IgD-negative memory B cell (primary cell): ENCODE results near the gene CSNK1A1. TPM values are rescaled to one million over a fixed set of nuclear protein-coding genes. Genes with fewer than 3 reads are reported as not detected.
"Not testable (repeated sequence)": the region's sequence is repeated elsewhere in the genome, so short reads cannot be mapped to it uniquely, and the experiment has no call there.

Source experiments
- H3K27ac Mint-ChIP-seq, 3 donors: one replicate each; pipeline ENCODE4 v1.8.0; 2020 to 2022; ENCODE audit warnings: mild to moderate bottlenecking in 3 of 3, mixed read lengths in 3 of 3, moderate library complexity in 1 of 3
- H3K27me3 Mint-ChIP-seq: one replicate; pipeline ENCODE4 v1.8.0; 2021; ENCODE audit warnings: mixed read lengths
- H3K36me3 Mint-ChIP-seq: one replicate; pipeline ENCODE4 v1.8.0; 2020; ENCODE audit warnings: mild to moderate bottlenecking, mixed read lengths
- H3K4me1 Mint-ChIP-seq, 3 donors: one replicate each; pipeline ENCODE4 v1.8.0; 2020 to 2022; ENCODE audit warnings: mixed read lengths in 3 of 3, mild to moderate bottlenecking in 1 of 3
- H3K4me3 Mint-ChIP-seq, 4 donors: one replicate each; pipeline ENCODE4 v1.8.0; 2020 to 2022; ENCODE audit warnings: mild to moderate bottlenecking in 4 of 4, mixed read lengths in 4 of 4, moderate library complexity in 3 of 4
- H3K9me3 Mint-ChIP-seq, 3 donors: one replicate each; pipeline ENCODE4 v1.8.0; 2020 to 2021; ENCODE audit warnings: mixed read lengths in 3 of 3, mild to moderate bottlenecking in 1 of 3
- polyA plus RNA-seq: library from polyadenylated mRNA; unstranded; fragments of 300-500 nt; fragmentation: Illumina TruSeq; gene quantifications from one replicate; pipeline ENCODE4 v1.2.3, GENCODE V29; 2021

CSNK1A1 gene
- polyA plus RNA-seq, 1 donor from 2014 or later, result 124 TPM

DNA sequence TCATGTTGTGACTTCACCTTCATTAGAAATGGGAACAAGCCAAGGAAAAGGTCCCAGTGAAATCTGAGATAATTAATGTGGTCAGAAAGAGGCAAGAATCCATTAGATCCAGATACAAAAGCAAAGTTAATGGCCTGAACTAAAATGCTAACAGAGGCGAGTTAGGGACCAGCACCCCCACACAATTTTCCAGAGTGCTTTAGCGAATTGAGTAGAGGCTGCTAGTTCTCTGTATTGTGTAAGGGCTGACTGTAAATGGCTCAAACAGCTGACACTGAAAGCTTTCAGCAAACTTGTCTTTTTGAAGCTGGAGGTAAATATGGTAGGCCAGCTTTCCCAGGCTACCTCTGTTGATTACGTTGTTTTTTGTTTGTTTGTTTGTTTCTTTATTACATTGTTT, 75.5 kb downstream of the CSNK1A1 start:
- Mint-ChIP-seq H3K27ac (no peak overlapping the region), H3K4me1 (peaks cover 0 to 2% (median 0%) of the 10 kb centered on the region in 3 donors), H3K36me3 (no peaks in the 10 kb centered on the region), H3K4me3 (no peak overlapping the region), H3K9me3 (peaks cover 0 to 3% (median 0%) of the 10 kb centered on the region in 3 donors), H3K27me3 (peaks cover 10% of the 10 kb centered on the region)

GRCh38 chr5:149474198-149474597, 77.0 kb downstream of the CSNK1A1 start:
- no peaks in the 10 kb centered on the region for H3K36me3 Mint-ChIP-seq
- H3K9me3 Mint-ChIP-seq, result peaks cover 0 to 3% (median 0%) of the 10 kb centered on the region in 3 donors
- H3K27ac Mint-ChIP-seq, result no peak overlapping the region
- peaks cover 0 to 2% (median 0%) of the 10 kb centered on the region in 3 donors for H3K4me1 Mint-ChIP-seq
- H3K27me3 Mint-ChIP-seq, result peaks cover 7% of the 10 kb centered on the region
- no peak overlapping the region for H3K4me3 Mint-ChIP-seq

DNA sequence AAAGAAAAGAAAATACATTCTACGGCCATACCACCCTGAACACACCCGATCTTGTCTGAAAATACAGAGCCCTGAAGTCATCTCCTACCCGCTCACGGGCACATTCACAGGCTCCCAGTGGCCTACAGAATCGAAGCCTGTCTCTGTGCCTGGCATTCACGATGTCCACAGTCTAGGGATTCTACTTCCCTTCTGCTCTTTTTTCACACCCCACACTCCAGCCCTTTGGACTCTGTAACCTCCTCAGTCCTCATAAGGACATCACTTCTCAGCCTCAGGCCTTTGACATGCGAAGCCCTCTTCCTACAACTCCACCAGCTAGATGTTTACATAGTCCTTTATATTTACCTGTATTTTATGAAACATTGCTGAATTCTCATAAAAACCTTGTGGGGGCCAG, 77.8 kb downstream of the CSNK1A1 start:
- H3K27me3 Mint-ChIP-seq, result peaks cover 5% of the 10 kb centered on the region
- peaks cover 0 to 3% (median 0%) of the 10 kb centered on the region in 3 donors for H3K9me3 Mint-ChIP-seq
- H3K27ac Mint-ChIP-seq, result no peak overlapping the region
- no peaks in the 10 kb centered on the region for H3K36me3 Mint-ChIP-seq
- no peak overlapping the region for H3K4me3 Mint-ChIP-seq
- H3K4me1 Mint-ChIP-seq, result peaks cover 0 to 2% (median 0%) of the 10 kb centered on the region in 3 donors

DNA sequence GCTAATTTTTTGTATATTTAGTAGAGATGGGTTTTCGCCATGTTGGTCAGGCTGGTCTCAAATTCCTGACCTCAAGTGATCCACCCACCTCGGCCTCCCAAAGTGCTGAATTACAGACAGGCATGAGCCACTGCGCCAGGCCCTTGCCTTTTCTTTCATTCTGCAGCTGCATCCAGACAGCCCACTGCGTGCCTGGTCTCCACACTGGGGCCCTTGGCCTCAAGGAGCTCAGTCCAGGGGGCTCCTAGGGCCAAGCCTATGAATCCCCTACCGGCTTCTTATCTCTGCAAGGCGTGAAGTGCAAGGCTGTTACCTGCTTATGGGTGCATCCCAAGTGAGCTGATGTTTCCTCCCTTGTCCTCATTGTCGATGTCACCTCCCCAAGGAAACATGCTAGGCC, 78.8 kb downstream of the CSNK1A1 start:
- no peak overlapping the region for H3K4me3 Mint-ChIP-seq
- peaks cover 6% of the 10 kb centered on the region for H3K27me3 Mint-ChIP-seq
- H3K4me1 Mint-ChIP-seq, result peaks cover 0 to 2% (median 0%) of the 10 kb centered on the region in 3 donors
- H3K36me3 Mint-ChIP-seq, result no peaks in the 10 kb centered on the region
- H3K9me3 Mint-ChIP-seq, result peaks cover 0 to 3% (median 0%) of the 10 kb centered on the region in 3 donors
- H3K27ac Mint-ChIP-seq, result no peak overlapping the region

DNA sequence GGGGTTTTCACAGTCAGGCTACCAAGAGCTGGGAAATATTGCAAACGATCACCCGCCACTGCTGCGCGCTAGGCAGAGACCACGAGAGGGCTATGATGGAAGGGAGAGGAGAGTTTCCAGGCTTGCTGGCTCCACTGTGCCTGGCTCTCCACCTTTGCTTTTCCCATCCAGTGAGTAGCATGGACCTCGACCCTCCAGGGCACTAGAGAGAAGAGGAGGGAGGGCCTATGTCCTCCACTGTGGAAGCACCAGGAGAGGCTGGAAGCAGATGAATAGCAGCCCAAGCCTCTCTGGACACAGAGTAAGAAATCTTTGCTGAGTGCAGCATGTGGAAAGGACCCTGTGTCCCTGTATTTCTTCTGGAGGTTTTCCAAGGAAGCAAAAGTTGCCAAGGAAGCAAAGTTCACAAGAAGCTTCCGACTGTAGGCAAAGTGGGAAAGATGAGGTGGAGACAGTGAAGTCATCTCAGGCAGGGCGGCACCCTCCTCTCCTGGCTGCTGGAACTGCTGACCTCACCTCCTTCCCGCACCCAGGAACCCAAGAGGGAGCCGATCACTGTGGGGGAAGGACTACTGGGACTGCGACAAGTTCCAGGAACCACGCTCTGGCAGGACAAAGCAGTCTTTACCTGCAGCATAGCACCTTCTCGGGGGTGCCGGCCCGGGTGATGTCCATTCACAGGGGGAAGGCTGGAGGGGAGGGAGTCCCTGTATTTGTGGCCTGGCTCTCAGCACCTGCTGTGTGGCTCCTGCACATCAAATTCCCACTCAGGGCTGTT, 79.6 kb downstream of the CSNK1A1 start:
- peaks cover 6% of the 10 kb centered on the region for H3K27me3 Mint-ChIP-seq
- peaks cover 0 to 2% (median 0%) of the 10 kb centered on the region in 3 donors for H3K4me1 Mint-ChIP-seq
- peak overlapping the region in 1 of 4 donors; percentile 23 for H3K4me3 Mint-ChIP-seq
- peaks cover 0 to 3% (median 0%) of the 10 kb centered on the region in 3 donors for H3K9me3 Mint-ChIP-seq
- peak overlapping the region in 1 of 3 donors; percentile 19 for H3K27ac Mint-ChIP-seq
- no peaks in the 10 kb centered on the region for H3K36me3 Mint-ChIP-seq

DNA sequence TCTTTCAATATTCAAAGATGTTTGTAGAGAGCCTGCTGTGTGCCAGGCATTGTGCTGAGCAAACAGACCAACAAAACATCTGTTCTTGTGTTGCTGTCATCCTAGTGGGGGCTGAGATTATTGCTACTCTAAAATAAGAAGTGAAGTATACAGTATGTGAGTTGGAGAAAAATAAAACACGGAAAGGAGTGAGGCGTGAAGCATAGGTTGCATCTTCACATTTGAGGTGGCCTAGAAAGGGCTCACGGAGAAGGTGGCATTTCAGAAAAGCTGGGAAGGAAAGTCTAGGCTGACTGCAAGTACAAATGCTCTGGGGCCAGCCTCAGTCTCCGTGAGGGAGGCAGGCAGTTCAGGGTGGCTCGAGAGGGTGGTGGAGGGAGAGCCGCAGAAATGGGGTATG, 80.3 kb downstream of the CSNK1A1 start:
- peaks cover 0 to 2% (median 0%) of the 10 kb centered on the region in 3 donors for H3K4me1 Mint-ChIP-seq
- H3K9me3 Mint-ChIP-seq, result peaks cover 0 to under 1% (median 0%) of the 10 kb centered on the region in 3 donors
- H3K27ac Mint-ChIP-seq, result peak overlapping the region in 1 of 3 donors; percentile 19
- H3K4me3 Mint-ChIP-seq, result peak overlapping the region in 1 of 4 donors; percentile 63
- H3K36me3 Mint-ChIP-seq, result peaks cover under 1% of the 10 kb centered on the region
- peaks cover 6% of the 10 kb centered on the region for H3K27me3 Mint-ChIP-seq

- Mint-ChIP-seq H3K27ac (no peak overlapping the region), H3K36me3 (peaks cover 2% of the 10 kb centered on the region), H3K4me3 (no peak overlapping the region), H3K9me3 (no peaks in the 10 kb centered on the region), H3K27me3 (peaks cover 4% of the 10 kb centered on the region), H3K4me1 (peaks cover 5 to 9% (median 6%) of the 10 kb centered on the region in 3 donors)
Measured at GRCh38 chr5:149466457-149466972, 84.7 kb downstream of the CSNK1A1 start.

DNA sequence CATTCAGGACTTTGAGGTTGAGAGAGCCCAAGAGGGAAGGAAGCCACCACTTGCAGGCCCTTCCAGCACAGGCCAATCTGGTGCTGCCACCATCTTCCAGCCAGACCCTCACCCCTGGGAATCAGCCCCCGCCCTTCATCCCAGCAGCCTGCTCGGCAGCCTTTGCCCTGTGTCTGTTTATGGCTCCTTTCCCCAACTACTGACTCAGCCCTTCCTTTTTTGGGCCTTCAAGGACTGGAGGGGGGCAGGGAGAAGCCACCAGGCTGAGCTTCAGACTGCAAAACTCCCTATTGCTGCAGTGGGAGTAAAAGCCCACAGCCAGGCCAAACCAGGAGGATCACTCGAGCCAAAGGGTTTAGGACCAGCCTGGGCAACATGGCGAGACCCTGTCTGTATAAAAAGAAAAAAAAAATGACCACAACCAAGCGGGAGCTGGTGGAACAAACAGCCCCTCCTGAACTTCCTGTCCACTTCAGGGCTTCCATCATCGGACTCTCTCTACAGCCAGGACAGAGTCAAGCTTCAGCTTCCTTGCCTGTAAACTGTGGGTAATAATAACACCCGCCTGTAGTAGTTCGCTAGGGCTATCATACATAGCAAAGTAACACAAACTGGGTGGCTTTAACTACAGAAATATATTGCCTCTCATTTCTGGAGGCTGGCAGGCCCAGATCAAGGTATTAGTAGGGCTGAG, 86.3 kb downstream of the CSNK1A1 start:
- Mint-ChIP-seq H3K27me3 (peaks cover 4% of the 10 kb centered on the region), H3K36me3 (peaks cover 2% of the 10 kb centered on the region), H3K9me3 (no peaks in the 10 kb centered on the region), H3K4me1 (peaks cover 5 to 9% (median 6%) of the 10 kb centered on the region in 3 donors), H3K4me3 (no peak overlapping the region), H3K27ac (no peak overlapping the region)

GRCh38 chr5:149461907-149462306, 89.3 kb downstream of the CSNK1A1 start:
- H3K36me3 Mint-ChIP-seq, H3K27ac Mint-ChIP-seq, H3K27me3 Mint-ChIP-seq, H3K4me1 Mint-ChIP-seq, H3K9me3 Mint-ChIP-seq: not testable (repeated sequence)
- peak overlapping the region in 2 of 4 donors; percentile 49 to 51 for H3K4me3 Mint-ChIP-seq

DNA sequence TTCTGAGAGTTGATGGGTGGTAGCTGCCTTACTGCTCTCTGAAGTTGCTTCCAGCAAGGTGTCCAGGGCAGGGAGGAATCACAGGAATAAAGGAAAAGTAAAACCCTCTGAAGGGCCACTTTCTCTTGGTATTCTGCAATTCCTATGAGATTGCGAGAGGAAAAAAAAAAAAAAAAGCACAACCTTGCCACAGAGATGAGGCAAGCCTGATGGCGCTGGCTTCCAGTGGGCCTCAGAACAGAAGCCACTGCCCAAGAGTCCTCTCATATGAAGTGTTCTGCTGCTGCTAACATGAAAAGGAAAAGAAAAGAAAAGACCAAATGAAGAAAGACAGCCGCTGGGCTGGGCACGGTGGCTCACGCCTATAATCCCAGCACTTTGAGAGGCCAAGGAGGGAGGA, 91.3 kb downstream of the CSNK1A1 start:
- no peaks in the 10 kb centered on the region for H3K36me3 Mint-ChIP-seq
- no peaks in the 10 kb centered on the region for H3K9me3 Mint-ChIP-seq
- H3K27me3 Mint-ChIP-seq, result peaks cover 3% of the 10 kb centered on the region
- H3K4me1 Mint-ChIP-seq, result peaks cover 5 to 9% (median 6%) of the 10 kb centered on the region in 3 donors
- H3K4me3 Mint-ChIP-seq, result no peak overlapping the region
- H3K27ac Mint-ChIP-seq, result no peak overlapping the region

- Mint-ChIP-seq H3K4me3 (no peak overlapping the region), H3K4me1 (peaks cover 0 to 2% (median 0%) of the 10 kb centered on the region in 3 donors), H3K9me3 (no peaks in the 10 kb centered on the region), H3K27me3 (peaks cover 3% of the 10 kb centered on the region), H3K36me3 (no peaks in the 10 kb centered on the region), H3K27ac (no peak overlapping the region)
Measured at GRCh38 chr5:149457393-149457763, 93.9 kb downstream of the CSNK1A1 start.

- H3K9me3 Mint-ChIP-seq, result no peaks in the 10 kb centered on the region
- no peaks in the 10 kb centered on the region for H3K36me3 Mint-ChIP-seq
- no peak overlapping the region for H3K27ac Mint-ChIP-seq
- H3K4me3 Mint-ChIP-seq, result no peak overlapping the region
- H3K4me1 Mint-ChIP-seq, result no peaks in the 10 kb centered on the region
- H3K27me3 Mint-ChIP-seq, result peaks cover 3% of the 10 kb centered on the region
Measured at GRCh38 chr5:149456597-149457392, 94.4 kb downstream of the CSNK1A1 start.

GRCh38 chr5:149455889-149456409, 95.3 kb downstream of the CSNK1A1 start:
- no peaks in the 10 kb centered on the region for H3K36me3 Mint-ChIP-seq
- peak overlapping the region in 1 of 3 donors; percentile 39 for H3K27ac Mint-ChIP-seq
- H3K4me3 Mint-ChIP-seq, result no peak overlapping the region
- no peaks in the 10 kb centered on the region for H3K4me1 Mint-ChIP-seq
- H3K9me3 Mint-ChIP-seq, result no peaks in the 10 kb centered on the region
- H3K27me3 Mint-ChIP-seq, result peaks cover 3% of the 10 kb centered on the region

GRCh38 chr5:149453618-149454415, 97.4 kb downstream of the CSNK1A1 start:
- Mint-ChIP-seq H3K27ac (no peak overlapping the region), H3K4me1 (no peaks in the 10 kb centered on the region), H3K9me3 (no peaks in the 10 kb centered on the region), H3K36me3 (no peaks in the 10 kb centered on the region), H3K27me3 (no peaks in the 10 kb centered on the region), H3K4me3 (no peak overlapping the region)
